Measurements from ENCODE around the gene RPUSD2. TPM values are rescaled to one million over a fixed set of nuclear protein-coding genes. Genes with fewer than 3 reads are reported as not detected.

The RPUSD2 gene
- total and polyA plus RNA-seq, 2 donors (not counting 3 experiments of a cell fraction or from before 2014, with no cell fraction given): 7.0 to 11.4 TPM

DNA sequence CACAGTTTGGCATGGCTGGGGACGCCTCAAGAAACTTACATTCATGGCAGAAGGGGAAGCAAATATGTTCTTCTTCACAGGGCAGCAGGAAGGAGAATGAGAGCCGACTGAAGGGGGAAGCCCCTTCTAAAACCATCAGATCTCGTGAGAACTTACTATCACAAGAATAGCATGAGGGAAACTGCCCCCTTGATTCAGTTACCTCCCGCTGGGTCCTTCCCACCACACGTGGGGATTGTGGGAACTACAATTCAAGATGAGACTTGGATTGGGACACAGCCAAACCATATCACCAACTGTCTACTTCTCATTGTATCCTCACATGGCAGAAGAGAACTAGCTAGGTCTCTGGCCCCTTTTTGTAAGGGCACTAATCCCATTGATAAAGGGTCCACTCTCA is 34.7 kb upstream of the RPUSD2 start:
- H4K20me1 ChIP-seq (replicated peaks; ENCODE audit: control insufficient read depth, extremely low read depth, insufficient read depth, low read length): no peaks in the 10 kb centered on the region
- TF ChIP-seq MYC (IDR thresholded peaks at IDR 0.05; ENCODE audit: low read depth, low read length): no peak
- TF ChIP-seq GATA2 (IDR thresholded peaks at IDR 0.05; ENCODE audit: insufficient read depth, insufficient read length, low read depth, low read length): no peak
- TF ChIP-seq EZH2 (IDR thresholded peaks at IDR 0.05; ENCODE audit: borderline replicate concordance, low read depth, low read length, severe bottlenecking): no peak
- TF ChIP-seq POLR2A (IDR thresholded peaks at IDR 0.05; ENCODE audit: low read depth, low read length): no peak
- TF ChIP-seq, protein P1, sequence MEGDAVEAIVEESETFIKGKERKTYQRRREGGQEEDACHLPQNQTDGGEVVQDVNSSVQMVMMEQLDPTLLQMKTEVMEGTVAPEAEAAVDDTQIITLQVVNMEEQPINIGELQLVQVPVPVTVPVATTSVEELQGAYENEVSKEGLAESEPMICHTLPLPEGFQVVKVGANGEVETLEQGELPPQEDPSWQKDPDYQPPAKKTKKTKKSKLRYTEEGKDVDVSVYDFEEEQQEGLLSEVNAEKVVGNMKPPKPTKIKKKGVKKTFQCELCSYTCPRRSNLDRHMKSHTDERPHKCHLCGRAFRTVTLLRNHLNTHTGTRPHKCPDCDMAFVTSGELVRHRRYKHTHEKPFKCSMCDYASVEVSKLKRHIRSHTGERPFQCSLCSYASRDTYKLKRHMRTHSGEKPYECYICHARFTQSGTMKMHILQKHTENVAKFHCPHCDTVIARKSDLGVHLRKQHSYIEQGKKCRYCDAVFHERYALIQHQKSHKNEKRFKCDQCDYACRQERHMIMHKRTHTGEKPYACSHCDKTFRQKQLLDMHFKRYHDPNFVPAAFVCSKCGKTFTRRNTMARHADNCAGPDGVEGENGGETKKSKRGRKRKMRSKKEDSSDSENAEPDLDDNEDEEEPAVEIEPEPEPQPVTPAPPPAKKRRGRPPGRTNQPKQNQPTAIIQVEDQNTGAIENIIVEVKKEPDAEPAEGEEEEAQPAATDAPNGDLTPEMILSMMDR (IDR thresholded peaks at IDR 0.05; ENCODE audit: extremely low read depth in 1 of 2, insufficient read depth in 1 of 2, low read depth in 1 of 2, low read length in 2 of 2): no peak
- TF ChIP-seq, protein P2, sequence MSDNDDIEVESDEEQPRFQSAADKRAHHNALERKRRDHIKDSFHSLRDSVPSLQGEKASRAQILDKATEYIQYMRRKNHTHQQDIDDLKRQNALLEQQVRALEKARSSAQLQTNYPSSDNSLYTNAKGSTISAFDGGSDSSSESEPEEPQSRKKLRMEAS (IDR thresholded peaks at IDR 0.05; ENCODE audit: insufficient read depth, insufficient read length): no peak
- TF ChIP-seq FOS (IDR thresholded peaks at IDR 0.05; ENCODE audit: borderline replicate concordance, insufficient read depth, low read length): no peak
- no peak for TF ChIP-seq POLR2AphosphoS5 (IDR thresholded peaks at IDR 0.05; ENCODE audit: insufficient read depth, low read depth, low read length)
- TF ChIP-seq JUN (IDR thresholded peaks at IDR 0.05; ENCODE audit: borderline replicate concordance, insufficient read depth, insufficient read length, low read depth): no peak
- H3K4me1 ChIP-seq (ENCODE audit: control insufficient read depth, extremely low read depth, insufficient read depth, low read length): no peaks in the 10 kb centered on the region
- H3K4me2 ChIP-seq (ENCODE audit: insufficient read depth, low read length): no peak overlapping the region
- H3K36me3 ChIP-seq (ENCODE audit: control insufficient read depth in 2 of 2, extremely low read depth in 1 of 2, insufficient read depth in 2 of 2, low read length in 2 of 2): no peaks in the 10 kb centered on the region
- no peak overlapping the region for H3K9ac ChIP-seq (replicated peaks; ENCODE audit: extremely low read depth, insufficient read depth, low read length)
- POLR2A ChIA-PET: no interaction called here
- intact Hi-C loops (cut with micrococcal nuclease) (no loop called here), dilution Hi-C loops (cut with MboI; ENCODE audit: extremely low pct_ligation_motif_present, low sequenced_read_pairs) (no loop called here)
- DNase-seq (ENCODE audit: low read depth, low spot score): no peak
- H2AFZ ChIP-seq (ENCODE audit: low read depth, low read length): no peak overlapping the region
- no peak for FAIRE-seq
- H3K79me2 ChIP-seq (ENCODE audit: control insufficient read depth, insufficient read depth, low read length): no peaks in the 10 kb centered on the region
- no TSS peak for BruUV-seq (replicated peaks)
- H3K27me3 ChIP-seq (ENCODE audit: control insufficient read depth in 2 of 2, insufficient read depth in 2 of 2, low read length in 2 of 2): no peaks in the 10 kb centered on the region
- no peaks in the 10 kb centered on the region for H3K9me1 ChIP-seq (replicated peaks; ENCODE audit: control insufficient read depth, extremely low read depth, insufficient read depth, low read length)
- no peak overlapping the region for H3K27ac ChIP-seq (ENCODE audit: insufficient read depth, low read depth, low read length)
- CTCF ChIA-PET: no interaction called here
- no peak overlapping the region for H3K4me3 ChIP-seq (replicated peaks in 1 of 3; ENCODE audit: insufficient read depth in 1 of 3, low read depth in 1 of 3, low read length in 3 of 3)
- H3K9me3 ChIP-seq (replicated peaks; ENCODE audit: control insufficient read depth, insufficient read depth, low read length): no peaks in the 10 kb centered on the region
